COLO668 (cell line): Measurements from ENCODE around the gene ELOB.

ENCODE experiments used
- DNase-seq: peaks from one replicate; lab custom pipeline; 2025; ENCODE audit not compliant: unreplicated experiment; lab: John Stamatoyannopoulos, UW

Gene ELOB

GRCh38 chr16:2811703-2812471 lies 34.8 kb upstream of the ELOB start:
- no peak for DNase-seq

GRCh38 chr16:2810651-2811050 lies 33.6 kb upstream of the ELOB start:
- no peak for DNase-seq

DNA sequence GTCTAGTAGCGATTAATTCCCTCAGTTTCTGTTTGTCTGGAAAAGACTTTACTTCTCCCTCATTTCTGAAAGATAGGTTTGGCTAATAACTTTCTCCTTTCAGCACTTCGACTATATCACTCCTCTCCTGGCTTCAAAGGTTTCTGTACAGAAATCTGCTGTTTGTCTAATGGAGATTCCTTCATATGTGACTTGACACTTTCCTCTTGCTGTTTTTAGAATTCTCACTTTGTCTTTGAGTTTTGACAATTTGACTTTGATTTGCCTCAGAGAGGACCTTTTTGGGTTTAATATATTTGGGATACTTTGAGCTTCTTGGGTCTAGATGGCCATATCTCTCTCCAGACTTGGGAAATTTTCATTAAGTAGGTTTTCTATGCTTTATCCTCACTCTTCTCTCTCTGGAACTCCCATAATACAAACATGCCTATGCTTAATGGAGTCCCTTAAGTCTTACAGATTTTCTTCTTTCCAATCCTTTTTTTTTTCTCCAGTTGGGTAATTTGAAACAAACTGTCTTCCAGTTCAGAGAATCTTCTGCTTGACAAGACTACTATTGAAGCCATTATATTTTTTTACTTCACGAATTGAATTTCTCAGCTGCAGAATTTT lies 32.2 kb upstream of the ELOB start:
- DNase-seq: no peak

- no peak for DNase-seq
Measured at GRCh38 chr16:2808181-2808580, 31.1 kb upstream of the ELOB start.

DNA sequence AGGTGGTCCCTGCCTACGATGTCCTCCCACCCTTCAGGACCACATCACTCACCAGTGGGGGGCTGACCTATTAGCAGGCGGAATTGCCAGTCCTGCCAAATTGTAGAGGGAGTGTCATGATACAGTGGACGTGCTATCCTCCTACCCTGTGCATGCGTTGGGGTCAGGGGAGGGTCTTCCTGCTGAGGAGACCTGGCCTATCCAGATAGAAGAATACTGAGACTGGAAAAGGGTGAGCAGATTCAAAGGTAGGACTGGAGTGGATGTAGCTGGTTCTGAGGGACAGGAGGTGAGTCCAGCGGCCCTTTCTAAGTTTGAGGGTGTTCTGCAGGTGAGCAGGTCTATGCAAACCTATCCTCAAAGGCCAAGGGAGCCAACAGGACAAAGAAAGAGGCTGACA lies 29.2 kb upstream of the ELOB start:
- DNase-seq: no peak

DNA sequence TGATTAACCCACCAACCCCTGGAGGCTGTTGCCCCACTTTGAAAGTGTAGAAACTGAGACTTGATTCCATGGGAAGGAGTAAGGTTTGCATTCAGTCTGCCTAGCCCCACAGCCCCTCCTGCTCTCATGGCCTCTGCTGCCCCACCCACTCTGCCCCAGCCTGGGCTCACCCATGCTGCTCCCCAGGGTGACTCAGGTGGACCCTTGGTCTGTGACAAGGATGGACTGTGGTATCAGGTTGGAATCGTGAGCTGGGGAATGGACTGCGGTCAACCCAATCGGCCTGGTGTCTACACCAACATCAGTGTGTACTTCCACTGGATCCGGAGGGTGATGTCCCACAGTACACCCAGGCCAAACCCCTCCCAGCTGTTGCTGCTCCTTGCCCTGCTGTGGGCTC lies 27.6 kb upstream of the ELOB start:
- DNase-seq: no peak

DNA sequence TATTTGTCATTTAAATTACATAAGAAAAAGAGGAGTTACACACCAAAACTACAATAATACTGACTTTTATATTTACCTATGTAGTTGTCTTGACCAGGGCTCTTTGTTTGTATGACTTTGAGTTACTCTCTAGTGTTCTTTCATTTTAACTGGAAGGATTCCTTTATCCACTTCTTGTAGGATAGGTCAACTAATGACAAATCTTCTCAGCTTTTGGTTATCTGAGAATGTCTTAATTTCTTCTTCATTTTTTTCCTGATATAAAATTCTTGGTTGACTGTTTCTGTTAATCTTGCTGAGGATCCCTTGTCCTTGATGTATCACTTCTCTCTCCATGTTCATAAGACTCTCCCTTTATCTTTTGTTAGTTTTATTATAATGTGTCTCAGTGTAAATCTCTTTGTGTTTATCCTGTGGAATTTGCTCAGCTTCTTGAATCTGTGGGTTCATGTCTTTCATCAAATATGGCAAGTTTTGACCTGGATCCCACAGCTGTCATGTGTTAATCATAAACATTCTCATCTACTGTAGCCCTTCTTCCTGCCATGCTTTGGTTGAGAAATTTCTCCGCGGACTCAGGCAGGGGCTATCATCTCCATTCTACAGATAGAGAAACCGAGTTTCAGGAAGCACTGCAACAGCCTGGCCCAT lies 26.6 kb upstream of the ELOB start:
- no peak for DNase-seq

- DNase-seq: peak; percentile 74
Measured at GRCh38 chr16:2799859-2800226, 22.8 kb upstream of the ELOB start.

DNA sequence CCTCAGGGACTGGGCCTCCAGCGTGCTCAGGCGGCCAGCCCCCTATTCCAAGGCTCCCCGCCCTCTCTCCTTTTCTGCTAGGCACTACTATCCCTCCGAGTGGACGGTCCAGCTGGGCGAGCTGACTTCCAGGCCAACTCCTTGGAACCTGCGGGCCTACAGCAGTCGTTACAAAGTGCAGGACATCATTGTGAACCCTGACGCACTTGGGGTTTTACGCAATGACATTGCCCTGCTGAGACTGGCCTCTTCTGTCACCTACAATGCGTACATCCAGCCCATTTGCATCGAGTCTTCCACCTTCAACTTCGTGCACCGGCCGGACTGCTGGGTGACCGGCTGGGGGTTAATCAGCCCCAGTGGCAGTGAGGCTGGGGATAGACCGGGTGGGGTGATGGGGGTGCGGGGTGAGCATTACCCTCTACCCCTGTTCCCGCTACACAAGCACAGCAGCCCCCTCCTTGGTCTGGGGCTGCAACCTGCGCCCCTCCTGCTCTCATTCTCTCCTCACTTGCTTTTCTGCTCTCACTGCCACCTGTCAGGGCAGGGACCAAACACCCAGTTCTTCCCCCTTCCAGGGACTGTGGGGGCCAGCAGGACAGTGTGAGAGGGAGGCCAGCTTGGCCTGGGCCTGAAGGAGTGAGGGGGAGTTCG lies 22.3 kb upstream of the ELOB start:
- no peak for DNase-seq

GRCh38 chr16:2798723-2799204 lies 21.7 kb upstream of the ELOB start:
- DNase-seq: no peak

- DNase-seq: no peak
Measured at GRCh38 chr16:2795395-2796143, 18.5 kb upstream of the ELOB start.

DNA sequence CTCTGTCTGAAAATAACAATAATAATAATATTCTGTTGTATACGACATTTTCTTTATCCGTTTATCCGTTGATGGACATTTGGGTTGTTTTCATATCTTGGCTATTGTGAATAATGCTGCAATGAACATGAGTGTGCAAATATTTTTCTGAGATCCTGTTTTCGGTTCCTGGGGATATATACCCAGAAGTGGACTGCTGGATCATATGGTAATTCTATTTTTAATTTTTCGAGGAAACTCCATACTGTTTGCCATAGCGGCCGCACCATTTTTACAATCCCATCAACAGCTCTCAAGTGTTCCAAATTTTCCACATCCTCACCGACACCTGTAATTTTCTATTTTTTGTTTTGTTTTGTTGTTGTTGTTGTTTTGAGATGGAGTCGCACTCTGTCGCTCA lies 15.9 kb upstream of the ELOB start:
- DNase-seq: no peak

GRCh38 chr16:2791174-2791573 lies 14.1 kb upstream of the ELOB start:
- no peak for DNase-seq

- DNase-seq: no peak
Measured at GRCh38 chr16:2790631-2791030, 13.6 kb upstream of the ELOB start.

GRCh38 chr16:2787961-2788360 lies 10.9 kb upstream of the ELOB start:
- no peak for DNase-seq

GRCh38 chr16:2787406-2787805 lies 10.3 kb upstream of the ELOB start, which contains the start of gene PRSS33:
Gene PRSS33, minus strand, starts transcription at chr16:2787560. Its CDS starts 1,013 bp downstream, at chr16:2786547.
- DNase-seq: no peak

DNA sequence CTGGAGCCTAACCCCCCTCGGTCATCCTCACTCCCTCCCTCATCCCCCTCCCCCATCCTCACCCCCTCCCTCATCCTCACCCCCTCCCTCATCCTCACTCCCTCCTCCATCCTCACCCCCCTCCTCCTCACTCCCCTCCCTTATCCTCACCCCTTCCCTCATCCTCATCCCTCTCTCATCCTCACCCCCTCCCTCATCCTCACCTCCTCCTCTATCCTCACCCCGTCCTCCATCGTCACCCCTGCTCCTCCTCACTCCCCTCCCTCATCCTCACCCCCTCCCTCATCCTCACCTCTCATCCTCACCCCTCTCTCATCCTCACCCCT lies 9.7 kb upstream of the ELOB start:
- no peak for DNase-seq

GRCh38 chr16:2786061-2786825 lies 9.2 kb upstream of the ELOB start:
- DNase-seq: no peak

- DNase-seq: peak; percentile 36
Measured at GRCh38 chr16:2785101-2785991, 8.3 kb upstream of the ELOB start.
